ENCODE data around the gene SLC25A21. TPM values are rescaled to one million over a fixed set of nuclear protein-coding genes. Genes with fewer than 3 reads are reported as not detected.
A peak's percentile ranks its signal among the peaks of the same experiment; 100 is the strongest.

Gene SLC25A21
- total RNA-seq, 1 experiment from 2014 or later, result 7.1 TPM

DNA sequence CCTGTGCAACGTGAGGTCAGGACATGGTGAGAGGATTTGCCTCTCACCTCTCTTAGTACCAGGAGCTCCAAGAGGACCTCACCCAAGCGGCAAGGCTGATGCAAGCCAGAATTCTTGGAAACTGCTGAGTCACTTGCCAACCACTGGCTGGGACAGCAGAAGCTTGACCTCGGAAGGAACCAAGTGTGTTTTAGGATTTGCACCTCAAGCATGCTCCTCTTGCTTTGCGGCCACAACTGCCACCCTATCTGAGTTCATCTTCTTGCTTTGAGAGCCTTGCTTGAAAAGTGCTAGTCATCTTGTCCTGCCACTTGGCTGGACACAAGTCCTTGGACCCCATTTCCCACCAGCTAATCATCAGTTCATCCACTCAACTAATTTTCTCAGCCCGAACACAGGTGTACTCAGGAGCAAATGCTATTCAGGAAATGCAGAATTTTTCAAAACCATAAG is 195.8 kb downstream of the SLC25A21 start:
- Histone ChIP-seq H4K5ac (ENCODE audit: insufficient read length, low read depth, low read length) (no peak overlapping the region), H3K4me2 (ENCODE audit: insufficient read depth, insufficient read length, low read length) (no peak overlapping the region), H3K23me2 (ENCODE audit: insufficient read length, low read depth, low read length, poor library complexity, severe bottlenecking) (no peaks in the 10 kb centered on the region), H3K4me1 (ENCODE audit: insufficient read depth, low read length) (no peaks in the 10 kb centered on the region), H2BK120ac (ENCODE audit: low read depth, low read length, poor library complexity, severe bottlenecking) (no peak overlapping the region), H4K20me1 (ENCODE audit: control insufficient read depth, insufficient read depth, insufficient read length) (no peaks in the 10 kb centered on the region), H3K27ac (ENCODE audit: insufficient read length, low read depth, low read length) (no peak overlapping the region), H4K91ac (ENCODE audit: insufficient read length, low read depth, low read length) (no peak overlapping the region), H4K8ac (replicated peaks; ENCODE audit: insufficient read length, low read depth, low read length) (no peak overlapping the region), H3K9ac (ENCODE audit: extremely low read depth, insufficient read length, low read length) (no peak overlapping the region), H2BK5ac (ENCODE audit: insufficient read length, low read length) (no peak overlapping the region), H3K79me1 (ENCODE audit: insufficient read depth, low read depth, low read length, poor library complexity, severe bottlenecking) (no peaks in the 10 kb centered on the region), H3K9me3 (ENCODE audit: control insufficient read depth, low read depth, low read length) (no peaks in the 10 kb centered on the region), H3K23ac (ENCODE audit: insufficient read length, low read depth, low read length) (no peak overlapping the region), H3K18ac (ENCODE audit: insufficient read length, low read depth, low read length) (no peak overlapping the region), H3K27me3 (ENCODE audit: insufficient read depth, low read length) (no peaks in the 10 kb centered on the region), H2BK15ac (ENCODE audit: low read depth, low read length) (no peak overlapping the region), H3T11ph (ENCODE audit: low read length) (no peak overlapping the region), H3K56ac (ENCODE audit: insufficient read length, low read depth, low read length) (no peak overlapping the region), H3K79me2 (ENCODE audit: insufficient read depth, low read length) (no peaks in the 10 kb centered on the region), H2AK5ac (ENCODE audit: insufficient read length, low read length) (no peak overlapping the region), H3K4ac (ENCODE audit: low read depth, low read length) (no peak overlapping the region), H2AFZ (ENCODE audit: low read length) (no peak overlapping the region), H2BK20ac (ENCODE audit: low read depth, low read length, poor library complexity, severe bottlenecking) (no peak overlapping the region), H2BK12ac (ENCODE audit: insufficient read length, low read depth, low read length) (no peak overlapping the region), H3K14ac (ENCODE audit: insufficient read depth, low read length) (no peak overlapping the region)
- TF ChIP-seq, protein P1, sequence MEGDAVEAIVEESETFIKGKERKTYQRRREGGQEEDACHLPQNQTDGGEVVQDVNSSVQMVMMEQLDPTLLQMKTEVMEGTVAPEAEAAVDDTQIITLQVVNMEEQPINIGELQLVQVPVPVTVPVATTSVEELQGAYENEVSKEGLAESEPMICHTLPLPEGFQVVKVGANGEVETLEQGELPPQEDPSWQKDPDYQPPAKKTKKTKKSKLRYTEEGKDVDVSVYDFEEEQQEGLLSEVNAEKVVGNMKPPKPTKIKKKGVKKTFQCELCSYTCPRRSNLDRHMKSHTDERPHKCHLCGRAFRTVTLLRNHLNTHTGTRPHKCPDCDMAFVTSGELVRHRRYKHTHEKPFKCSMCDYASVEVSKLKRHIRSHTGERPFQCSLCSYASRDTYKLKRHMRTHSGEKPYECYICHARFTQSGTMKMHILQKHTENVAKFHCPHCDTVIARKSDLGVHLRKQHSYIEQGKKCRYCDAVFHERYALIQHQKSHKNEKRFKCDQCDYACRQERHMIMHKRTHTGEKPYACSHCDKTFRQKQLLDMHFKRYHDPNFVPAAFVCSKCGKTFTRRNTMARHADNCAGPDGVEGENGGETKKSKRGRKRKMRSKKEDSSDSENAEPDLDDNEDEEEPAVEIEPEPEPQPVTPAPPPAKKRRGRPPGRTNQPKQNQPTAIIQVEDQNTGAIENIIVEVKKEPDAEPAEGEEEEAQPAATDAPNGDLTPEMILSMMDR (conservative IDR thresholded peaks at IDR 0.05), result no peak
- no CpG with 5 or more reads among the region's 5 CpGs for WGBS (ENCODE audit: extremely low coverage, insufficient read length, low lambda C conversion rate)
- Mint-ChIP-seq H3K4me3 (no peak overlapping the region), H3K27me3 (ENCODE audit: low read depth) (no peaks in the 10 kb centered on the region), H3K36me3 (ENCODE audit: insufficient read depth in 1 of 3, low read depth in 3 of 3) (no peaks in the 10 kb centered on the region; a peak in 1 of 7 replicates), H3K4me1 (peaks cover 6 to 8% of the 10 kb centered on the region in 2 experiments), H3K9me3 (no peaks in the 10 kb centered on the region), H3K27ac (peak overlapping the region in 1 of 3 experiments; percentile 96; a peak in 2 of 7 replicates)
- no peak for DNase-seq

All from H9 (cell line).